CD4-positive, alpha-beta T cell (primary cell): ENCODE data around the gene POR. TPM values are rescaled to one million over a fixed set of nuclear protein-coding genes. Genes with fewer than 3 reads are reported as not detected.
"Not testable (repeated sequence)": the region's sequence is repeated elsewhere in the genome, so short reads cannot be mapped to it uniquely, and the experiment has no call there.

ENCODE experiments used
- ATAC-seq: fragments of 200-7000 bp; cut with Tn5 transposase; one replicate; pipeline ENCODE4 v1.10.0; 2022; ENCODE audit warnings: mild to moderate bottlenecking; ENCODE audit not compliant: poor library complexity
- CTCF ChIA-PET: fragments of 350-600 bp; sonication (Branson Sonifier 250); formaldehyde crosslinking; loops from one replicate; lab custom pipeline; 2021; ENCODE audit warnings: antibody characterized with exemption, inconsistent platforms; lab: Charles Lee
- POLR2A ChIA-PET: fragments of 350-600 bp; sonication (Branson Sonifier 250); formaldehyde crosslinking; loops from one replicate; lab custom pipeline; 2021; ENCODE audit warnings: antibody characterized with exemption, inconsistent platforms; lab: Charles Lee
- DNase-seq, 14 experiments: peaks; one replicate each; pipeline ENCODE4 v3.0.0-alpha.2; 2013 to 2020; ENCODE audit warnings: mixed read lengths in 2 of 14
- H3K27ac ChIP-seq, 2 donors: one replicate each; pipeline versions ENCODE4 v1.5.1 to v1.7.0; 2013; ENCODE audit warnings: low read length in 2 of 2, low read depth in 1 of 2, mild to moderate bottlenecking in 1 of 2
- H3K27me3 ChIP-seq, 2 experiments: 1 replicate in 1 of 2; 2 replicates in 1 of 2; pipeline versions ENCODE4 v1.6.1 to v1.7.0; 2013; ENCODE audit warnings: low read length in 2 of 2, control low read depth in 1 of 2, mild to moderate bottlenecking in 1 of 2, moderate library complexity in 1 of 2; ENCODE audit not compliant: insufficient read depth in 2 of 2, control insufficient read depth in 1 of 2
- H3K36me3 ChIP-seq: one replicate; pipeline ENCODE4 v1.6.1; 2013; ENCODE audit warnings: low read length, control low read depth; ENCODE audit not compliant: insufficient read depth
- H3K4me1 ChIP-seq: one replicate; pipeline ENCODE4 v1.6.1; 2013; ENCODE audit warnings: low read length, control low read depth; ENCODE audit not compliant: insufficient read depth
- H3K4me3 ChIP-seq: one replicate; pipeline ENCODE4 v1.5.1; 2013; ENCODE audit warnings: mild to moderate bottlenecking, low read length, moderate library complexity
- H3K9me3 ChIP-seq, 2 experiments: 1 replicate in 1 of 2; 2 replicates in 1 of 2; pipeline versions ENCODE4 v1.6.1 to v1.7.0; 2013; ENCODE audit warnings: low read length in 2 of 2, mild to moderate bottlenecking in 2 of 2, control low read depth in 1 of 2, moderate library complexity in 1 of 2; ENCODE audit not compliant: control insufficient read depth in 1 of 2, insufficient read depth in 1 of 2
- H3K27ac Mint-ChIP-seq: one replicate; pipeline ENCODE4 v1.8.0; 2020; ENCODE audit warnings: mixed read lengths
- H3K27me3 Mint-ChIP-seq: one replicate; pipeline ENCODE4 v1.8.0; 2021; ENCODE audit warnings: mixed read lengths
- H3K36me3 Mint-ChIP-seq: one replicate; pipeline ENCODE4 v1.8.0; 2021; ENCODE audit warnings: low read depth, mixed read lengths
- H3K4me1 Mint-ChIP-seq: one replicate; pipeline ENCODE4 v1.8.0; 2021; ENCODE audit warnings: low read depth, mixed read lengths
- H3K4me3 Mint-ChIP-seq: one replicate; pipeline ENCODE4 v1.8.0; 2020; ENCODE audit warnings: mild to moderate bottlenecking, mixed read lengths
- H3K9me3 Mint-ChIP-seq: one replicate; pipeline ENCODE4 v1.8.0; 2020; ENCODE audit warnings: mixed read lengths
- CTCF ChIP-seq: fragments of 200-600 bp; IDR thresholded peaks from one replicate; pipeline ENCODE4 v1.8.0; 2022; ENCODE audit warnings: antibody characterized with exemption, mild to moderate bottlenecking
- intact Hi-C, 2 experiments: fragments of 100-400 bp; cut with DNase I in 1 of 2; cut with micrococcal nuclease in 1 of 2; formaldehyde crosslinking; loops; one replicate each; pipeline versions ENCODE4 v1.15.1 to v1.9.0; 2023 to 2025; cut with DNase I, micrococcal nuclease
- total RNA-seq, 174 experiments: library from RNA in 2 of 174; stranded (reverse) in 2 of 174; gene quantifications; one replicate each; pipeline ENCODE4 v1.2.3 and lab custom pipeline; 2021 to 2026

Gene POR
- total RNA-seq, 2 experiments from 2014 or later, result 44.2 to 54.8 TPM

- H3K27ac ChIP-seq, result no peak overlapping the region
- peaks cover 73% of the 10 kb centered on the region for H3K36me3 Mint-ChIP-seq
These were observed 33.4 kb upstream of the POR start for GRCh38 chr7:75881436-75882095.

GRCh38 chr7:75883265-75883824 is 31.6 kb upstream of the POR start:
- peaks cover 76% of the 10 kb centered on the region for H3K36me3 ChIP-seq
- H3K9me3 ChIP-seq, H3K9me3 Mint-ChIP-seq, H3K27ac ChIP-seq, H3K27me3 Mint-ChIP-seq, H3K4me3 Mint-ChIP-seq, DNase-seq, CTCF ChIA-PET, H3K4me3 ChIP-seq, H3K27ac Mint-ChIP-seq, H3K27me3 ChIP-seq, ATAC-seq: not testable (repeated sequence)
- POLR2A ChIA-PET, result interaction anchor here (1.2 kb wide), 1 partner anchor 31 kb away, joined by 4 read pairs; no protein-coding TSS in a partner anchor
- H3K4me1 ChIP-seq, result peaks cover 28% of the 10 kb centered on the region
- Mint-ChIP-seq H3K4me1 (peaks cover 18% of the 10 kb centered on the region), H3K36me3 (peaks cover 86% of the 10 kb centered on the region)
- intact Hi-C loops, result loop anchor here in 1 of 2 experiments (5.0 kb wide), 1 partner anchor 124 kb away; no protein-coding TSS in a partner anchor

More at GRCh38 chr7:75881436-75882095, 33.4 kb upstream of the POR start:
- H3K9me3 Mint-ChIP-seq, result no peaks in the 10 kb centered on the region
- peaks cover 62% of the 10 kb centered on the region for H3K36me3 ChIP-seq
- no peak for TF ChIP-seq CTCF
- peak overlapping the region; percentile 71 for H3K27ac Mint-ChIP-seq
- peak overlapping the region; percentile 56 for H3K4me3 Mint-ChIP-seq
- peaks cover 34% of the 10 kb centered on the region for H3K4me1 ChIP-seq
- H3K4me3 ChIP-seq, result no peak overlapping the region
- no peaks in the 10 kb centered on the region for H3K9me3 ChIP-seq
- H3K4me1 Mint-ChIP-seq, result peaks cover 24% of the 10 kb centered on the region
- no peaks in the 10 kb centered on the region for H3K27me3 ChIP-seq
- no peaks in the 10 kb centered on the region for H3K27me3 Mint-ChIP-seq
- ChIA-PET POLR2A (no interaction called here), CTCF (no interaction called here)
- DNase-seq, result no peak
- no peak for ATAC-seq
- intact Hi-C loops, result loop anchor here in 1 of 2 experiments (5.0 kb wide), 1 partner anchor 126 kb away; no protein-coding TSS in a partner anchor

- H3K4me1 Mint-ChIP-seq, result peaks cover 12% of the 10 kb centered on the region
- DNase-seq (no peak), ATAC-seq (no peak)
- intact Hi-C loops, result loop anchor here in 1 of 2 experiments (5.0 kb wide), 1 partner anchor 123 kb away; no protein-coding TSS in a partner anchor
- ChIA-PET POLR2A (no interaction called here), CTCF (no interaction called here)
- Histone ChIP-seq H3K9me3 (no peaks in the 10 kb centered on the region), H3K27ac (no peak overlapping the region), H3K27me3 (no peaks in the 10 kb centered on the region), H3K4me3 (no peak overlapping the region), H3K4me1 (peaks cover 23% of the 10 kb centered on the region), H3K36me3 (peaks cover 80% of the 10 kb centered on the region)
- H3K27me3 Mint-ChIP-seq, result no peaks in the 10 kb centered on the region
- H3K36me3 Mint-ChIP-seq, result peaks cover 88% of the 10 kb centered on the region
- no peaks in the 10 kb centered on the region for H3K9me3 Mint-ChIP-seq
- H3K27ac Mint-ChIP-seq, result no peak overlapping the region
- TF ChIP-seq CTCF, result no peak
- no peak overlapping the region for H3K4me3 Mint-ChIP-seq
These were observed 30.5 kb upstream of the POR start for GRCh38 chr7:75884476-75884875.
